Fibroblast of lung (primary cell): ENCODE data around the gene IGF1R. TPM values are rescaled to one million over a fixed set of nuclear protein-coding genes. Genes with fewer than 3 reads are reported as not detected.

Experiments
- DNase-seq, 2 donors: peaks; one replicate each; pipeline versions ENCODE4 v3.0.0 to v3.0.0-alpha.2; 2010; ENCODE audit warnings: low read depth in 2 of 2
- H2AFZ ChIP-seq: 2 replicates; pipeline ENCODE4 v1.5.1; 2012; ENCODE audit warnings: low read length, control low read depth, inconsistent platforms
- H3K27ac ChIP-seq: 2 replicates; pipeline ENCODE4 v1.5.1; 2011; ENCODE audit warnings: low read length, control low read depth; ENCODE audit not compliant: insufficient read depth
- H3K27me3 ChIP-seq: 2 replicates; pipeline ENCODE4 v1.5.1; 2011; ENCODE audit warnings: mild to moderate bottlenecking, low read length; ENCODE audit not compliant: control insufficient read depth, insufficient read depth
- H3K36me3 ChIP-seq: 2 replicates; pipeline ENCODE4 v1.5.1; 2011; ENCODE audit warnings: low read length; ENCODE audit not compliant: control insufficient read depth, insufficient read depth
- H3K4me1 ChIP-seq: 2 replicates; pipeline ENCODE4 v1.5.1; 2011; ENCODE audit warnings: low read length; ENCODE audit not compliant: control insufficient read depth, insufficient read depth; ENCODE audit errors: extremely low read depth
- H3K4me2 ChIP-seq: 2 replicates; pipeline ENCODE4 v1.5.1; 2011; ENCODE audit warnings: low read length, control low read depth; ENCODE audit not compliant: insufficient read depth; ENCODE audit errors: extremely low read depth
- H3K4me3 ChIP-seq, 4 experiments: fragments of 200-600 bp in 1 of 4; sonication (generic) in 1 of 4; replicated peaks in 1 of 4; 2 replicates each; pipeline ENCODE4 v1.5.1; 2011 to 2016; ENCODE audit warnings: low read length in 4 of 4, low read depth in 3 of 4, mild to moderate bottlenecking in 3 of 4, control low read depth in 2 of 4, inconsistent platforms in 1 of 4, mixed read lengths in 1 of 4; ENCODE audit not compliant: insufficient read depth in 1 of 4; ENCODE audit errors: control extremely low read depth in 1 of 4
- H3K79me2 ChIP-seq: 2 replicates; pipeline ENCODE4 v1.5.1; 2012; ENCODE audit warnings: mild to moderate bottlenecking, low read length, inconsistent platforms; ENCODE audit not compliant: control insufficient read depth, insufficient read depth
- H3K9ac ChIP-seq: 2 replicates; pipeline ENCODE4 v1.5.1; 2011; ENCODE audit warnings: mild to moderate bottlenecking, low read length, control low read depth; ENCODE audit not compliant: insufficient read depth
- H3K9me3 ChIP-seq: 2 replicates; pipeline ENCODE4 v1.5.1; 2012; ENCODE audit warnings: low read depth, low read length; ENCODE audit not compliant: control insufficient read depth, insufficient read depth
- H4K20me1 ChIP-seq: 2 replicates; pipeline ENCODE4 v1.5.1; 2011; ENCODE audit warnings: low read length; ENCODE audit not compliant: control insufficient read depth, insufficient read depth; ENCODE audit errors: extremely low read depth
- CTCF ChIP-seq, 2 donors: IDR thresholded peaks in 1 of 2; conservative IDR thresholded peaks in 1 of 2; 1 replicate in 1 of 2; 2 replicates in 1 of 2; pipeline ENCODE4 v1.5.1; 2011 to 2012; ENCODE audit warnings: low read length in 2 of 2, control low read depth in 1 of 2, inconsistent platforms in 1 of 2, low read depth in 1 of 2, mild to moderate bottlenecking in 1 of 2
- EZH2 ChIP-seq: IDR thresholded peaks from 2 replicates; pipeline ENCODE4 v1.5.1; 2012; ENCODE audit warnings: low read length, control low read depth, mild to moderate bottlenecking; ENCODE audit errors: missing control alignments
- polyA plus RNA-seq, 2 donors: library from polyadenylated mRNA; depleted of rRNA in 1 of 2; stranded (reverse) in 1 of 2; unstranded in 1 of 2; fragments of >200 nt; gene quantifications; 2 replicates each; pipeline ENCODE4 v1.2.1, GENCODE V29; 2011 to 2012; ENCODE audit warnings: missing spikeins in 1 of 2
- total RNA-seq: library from RNA; depleted of rRNA; stranded (reverse); fragments of >200 nt; gene quantifications from 2 replicates; pipeline ENCODE4 v1.2.1, GENCODE V29; 2014

The IGF1R gene
- total and polyA plus RNA-seq, 2 donors (not counting 1 experiment from before 2014, with no cell fraction given) = 14.6 to 28.6 TPM

- Histone ChIP-seq H3K9me3 (no peaks in the 10 kb centered on the region), H3K27ac (no peak overlapping the region), H3K4me2 (no peak overlapping the region), H4K20me1 (no peaks in the 10 kb centered on the region), H3K4me1 (peaks cover 2% of the 10 kb centered on the region), H3K9ac (no peak overlapping the region), H3K79me2 (peaks cover 28% of the 10 kb centered on the region), H2AFZ (no peak overlapping the region), H3K36me3 (no peaks in the 10 kb centered on the region), H3K4me3 (no peak overlapping the region), H3K27me3 (no peaks in the 10 kb centered on the region)
- TF ChIP-seq CTCF (conservative IDR thresholded peaks at IDR 0.05 in 1 of 2, IDR thresholded peaks at IDR 0.05 in 1 of 2; ENCODE audit: low read depth in 1 of 2, low read length in 2 of 2) (no peak), EZH2 (no peak)
- DNase-seq = no peak
Observed at GRCh38 chr15:98863983-98864382, 215.6 kb downstream of the IGF1R start.

- Histone ChIP-seq H3K4me2 (peak overlapping the region; percentile 89), H3K36me3 (no peaks in the 10 kb centered on the region), H3K27ac (peak overlapping the region; percentile 97), H3K4me3 (peak overlapping the region; percentile 62 to 73 (median 65)), H3K79me2 (peaks cover 36% of the 10 kb centered on the region), H3K4me1 (no peaks in the 10 kb centered on the region), H3K9ac (peak overlapping the region; percentile 76), H4K20me1 (no peaks in the 10 kb centered on the region), H2AFZ (peak overlapping the region; percentile 39), H3K27me3 (no peaks in the 10 kb centered on the region), H3K9me3 (no peaks in the 10 kb centered on the region)
- DNase-seq = peak; percentile 79 to 80
- TF ChIP-seq EZH2 (no peak), CTCF (conservative IDR thresholded peaks at IDR 0.05 in 1 of 2, IDR thresholded peaks at IDR 0.05 in 1 of 2; ENCODE audit: low read depth in 1 of 2, low read length in 2 of 2) (no peak)
Observed at GRCh38 chr15:98865397-98866339, 217.3 kb downstream of the IGF1R start.

- Histone ChIP-seq H3K9ac (peak overlapping the region; percentile 76), H3K36me3 (no peaks in the 10 kb centered on the region), H3K27ac (peak overlapping the region; percentile 97), H4K20me1 (no peaks in the 10 kb centered on the region), H3K4me1 (no peaks in the 10 kb centered on the region), H2AFZ (no peak overlapping the region), H3K27me3 (no peaks in the 10 kb centered on the region), H3K9me3 (no peaks in the 10 kb centered on the region), H3K4me3 (peak overlapping the region; percentile 62 to 73 (median 65)), H3K4me2 (peak overlapping the region; percentile 89), H3K79me2 (peaks cover 34% of the 10 kb centered on the region)
- peak; percentile 81 to 94 for DNase-seq
- TF ChIP-seq CTCF (conservative IDR thresholded peaks at IDR 0.05 in 1 of 2, IDR thresholded peaks at IDR 0.05 in 1 of 2; ENCODE audit: low read depth in 1 of 2, low read length in 2 of 2) = no peak
- no peak for TF ChIP-seq EZH2
Observed at GRCh38 chr15:98866511-98866910, 218.2 kb downstream of the IGF1R start.
